Progenitor cell of endocrine pancreas (in vitro differentiated cells): ENCODE measurements around the gene MDH1. TPM values are rescaled to one million over a fixed set of nuclear protein-coding genes. Genes with fewer than 3 reads are reported as not detected.
"Not testable (repeated sequence)": the region's sequence is repeated elsewhere in the genome, so short reads cannot be mapped to it uniquely, and the experiment has no call there.

Experiments used
- DNase-seq: peaks from one replicate; pipeline ENCODE4 v3.0.0; 2021; ENCODE audit warnings: low spot score; ENCODE audit not compliant: unreplicated experiment
- H3K27ac Mint-ChIP-seq: 2 replicates; pipeline ENCODE4 v1.8.0; 2021; ENCODE audit warnings: mild to moderate bottlenecking, moderate library complexity, mixed read lengths
- H3K27me3 Mint-ChIP-seq: 2 replicates; pipeline ENCODE4 v1.8.0; 2021; ENCODE audit warnings: mixed read lengths
- H3K36me3 Mint-ChIP-seq: 2 replicates; pipeline ENCODE4 v1.8.0; 2022; ENCODE audit warnings: mixed read lengths; ENCODE audit not compliant: insufficient read depth
- H3K4me1 Mint-ChIP-seq: 2 replicates; pipeline ENCODE4 v1.8.0; 2021; ENCODE audit warnings: low read depth, mixed read lengths
- H3K4me3 Mint-ChIP-seq: 2 replicates; pipeline ENCODE4 v1.8.0; 2021; ENCODE audit warnings: low read depth, mild to moderate bottlenecking, moderate library complexity, mixed read lengths
- H3K9me3 Mint-ChIP-seq: 2 replicates; pipeline ENCODE4 v1.8.0; 2021; ENCODE audit warnings: low read depth, mixed read lengths
- CTCF ChIP-seq: fragments of 200-600 bp; sonication (generic); IDR thresholded peaks from one replicate; pipeline ENCODE4 v1.5.0; 2021; ENCODE audit warnings: antibody characterized with exemption, mild to moderate bottlenecking; ENCODE audit not compliant: unreplicated experiment
- total RNA-seq: library from RNA; stranded (reverse); gene quantifications from 2 replicates; pipeline ENCODE4 v1.2.1, GENCODE V29; 2021

Gene MDH1
- total RNA-seq, 1 donor from 2014 or later = 125 TPM

GRCh38 chr2:63614983-63615945 is 26.5 kb downstream of the MDH1 start:
- Mint-ChIP-seq H3K9me3 (peaks cover 5% of the 10 kb centered on the region), H3K27me3 (no peaks in the 10 kb centered on the region), H3K4me3 (peak overlapping the region; percentile 27), H3K4me1 (peaks cover 27% of the 10 kb centered on the region), H3K36me3 (peaks cover 2% of the 10 kb centered on the region), H3K27ac (peak overlapping the region; percentile 97)
- no peak for TF ChIP-seq CTCF
- DNase-seq = no peak

- H3K36me3 Mint-ChIP-seq = peaks cover 2% of the 10 kb centered on the region
- DNase-seq = no peak
- no peaks in the 10 kb centered on the region for H3K27me3 Mint-ChIP-seq
- no peak overlapping the region for H3K4me3 Mint-ChIP-seq
- TF ChIP-seq CTCF = no peak
- peaks cover 5% of the 10 kb centered on the region for H3K9me3 Mint-ChIP-seq
- no peak overlapping the region for H3K27ac Mint-ChIP-seq
- peaks cover 27% of the 10 kb centered on the region for H3K4me1 Mint-ChIP-seq
These were observed 28.6 kb downstream of the MDH1 start for GRCh38 chr2:63617366-63617765.

GRCh38 chr2:63619328-63619727 is 30.6 kb downstream of the MDH1 start:
- no peaks in the 10 kb centered on the region for H3K27me3 Mint-ChIP-seq
- H3K27ac Mint-ChIP-seq = no peak overlapping the region
- H3K36me3 Mint-ChIP-seq = peaks cover 2% of the 10 kb centered on the region
- H3K4me1 Mint-ChIP-seq = peaks cover 17% of the 10 kb centered on the region
- no peak for DNase-seq
- H3K9me3 Mint-ChIP-seq = peaks cover 12% of the 10 kb centered on the region
- no peak for TF ChIP-seq CTCF
- H3K4me3 Mint-ChIP-seq = no peak overlapping the region

GRCh38 chr2:63622751-63623150 is 34.0 kb downstream of the MDH1 start:
- H3K4me1 Mint-ChIP-seq = no peaks in the 10 kb centered on the region
- H3K9me3 Mint-ChIP-seq = peaks cover 24% of the 10 kb centered on the region
- DNase-seq = no peak
- TF ChIP-seq CTCF = no peak
- peaks cover 2% of the 10 kb centered on the region for H3K36me3 Mint-ChIP-seq
- no peak overlapping the region for H3K4me3 Mint-ChIP-seq
- H3K27ac Mint-ChIP-seq = no peak overlapping the region
- no peaks in the 10 kb centered on the region for H3K27me3 Mint-ChIP-seq

GRCh38 chr2:63623763-63624162 is 35.0 kb downstream of the MDH1 start:
- H3K4me3 Mint-ChIP-seq, H3K36me3 Mint-ChIP-seq, DNase-seq, H3K27me3 Mint-ChIP-seq, H3K4me1 Mint-ChIP-seq, H3K27ac Mint-ChIP-seq: not testable (repeated sequence)
- peaks cover 22% of the 10 kb centered on the region for H3K9me3 Mint-ChIP-seq

GRCh38 chr2:63627866-63628265 is 39.1 kb downstream of the MDH1 start:
- DNase-seq = no peak
- H3K27me3 Mint-ChIP-seq = no peaks in the 10 kb centered on the region
- no peak overlapping the region for H3K4me3 Mint-ChIP-seq
- no peaks in the 10 kb centered on the region for H3K4me1 Mint-ChIP-seq
- TF ChIP-seq CTCF = no peak
- no peak overlapping the region for H3K27ac Mint-ChIP-seq
- peaks cover 32% of the 10 kb centered on the region for H3K9me3 Mint-ChIP-seq
- no peaks in the 10 kb centered on the region for H3K36me3 Mint-ChIP-seq
